GM23338 (cell line): ENCODE data around the gene CCL7.

ENCODE experiments used
- CREB1 ChIP-seq: fragments of 250-450 bp; sonication (Bioruptor Pico); IDR thresholded peaks from 2 replicates; pipeline ENCODE4 v1.5.0; 2020; ENCODE audit warnings: low read depth, mild to moderate bottlenecking, moderate library complexity
- EZH2 ChIP-seq: fragments of 200-600 bp; sonication (generic); IDR thresholded peaks from one replicate; pipeline ENCODE4 v1.8.0; 2017; ENCODE audit warnings: antibody characterized with exemption, mild to moderate bottlenecking, low read depth; ENCODE audit not compliant: unreplicated experiment
- EZH2phosphoT487 ChIP-seq: fragments of 200-600 bp; sonication (generic); IDR thresholded peaks from one replicate; pipeline ENCODE4 v1.8.1; 2018; ENCODE audit warnings: antibody characterized with exemption; ENCODE audit not compliant: unreplicated experiment
- NANOG ChIP-seq: IDR thresholded peaks from 2 replicates; pipeline ENCODE4 v1.6.1; 2016; ENCODE audit warnings: antibody characterized with exemption, borderline replicate concordance
- POLR2AphosphoS5 ChIP-seq: IDR thresholded peaks from 2 replicates; pipeline ENCODE4 v1.6.1; 2016; ENCODE audit warnings: antibody characterized with exemption, low read depth
- ZNF331 ChIP-seq: fragments of 250-450 bp; sonication (Bioruptor Pico); IDR thresholded peaks from 2 replicates; pipeline ENCODE4 v1.5.0; 2020; ENCODE audit warnings: low read depth, mild to moderate bottlenecking, moderate library complexity
- TF ChIP-seq, protein P1 (sequence below), 2 experiments: fragments of 200-600 bp in 1 of 2; sonication (generic) in 1 of 2; conservative IDR thresholded peaks; 2 replicates each; pipeline versions ENCODE4 v1.5.1 to v1.6.1; 2016 to 2017; ENCODE audit warnings: antibody characterized with exemption in 2 of 2, low read depth in 2 of 2, mild to moderate bottlenecking in 2 of 2, moderate library complexity in 1 of 2
- TF ChIP-seq, protein P2 (sequence below): IDR thresholded peaks from one replicate; pipeline ENCODE4 v1.6.1; 2018; ENCODE audit warnings: antibody characterized with exemption; ENCODE audit not compliant: unreplicated experiment

DNA sequence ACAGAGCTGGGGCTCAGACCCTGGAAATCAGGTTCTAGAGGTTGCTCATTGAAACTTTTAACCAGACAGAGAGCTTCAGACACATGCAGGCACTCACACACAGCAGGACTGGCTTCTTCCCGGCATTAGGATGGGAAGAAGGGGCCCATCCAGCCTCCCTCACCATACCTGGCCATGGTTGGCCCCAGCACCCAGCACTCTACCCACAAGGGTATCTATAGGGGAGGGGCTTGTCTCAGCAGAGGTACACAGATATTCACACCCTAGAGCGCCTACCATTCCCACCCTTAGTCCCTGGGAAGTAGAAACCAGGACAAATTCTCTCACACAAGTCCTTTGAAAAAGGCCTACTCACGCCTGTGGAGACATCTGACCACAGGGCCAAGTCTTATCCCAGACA, 35.4 kb upstream of the CCL7 start:
- TF ChIP-seq POLR2AphosphoS5 (no peak), EZH2 (no peak), EZH2phosphoT487 (no peak), CREB1 (CRISPR knock-in tag) (no peak), ZNF331 (no peak), NANOG (no peak)
- TF ChIP-seq, protein P1, sequence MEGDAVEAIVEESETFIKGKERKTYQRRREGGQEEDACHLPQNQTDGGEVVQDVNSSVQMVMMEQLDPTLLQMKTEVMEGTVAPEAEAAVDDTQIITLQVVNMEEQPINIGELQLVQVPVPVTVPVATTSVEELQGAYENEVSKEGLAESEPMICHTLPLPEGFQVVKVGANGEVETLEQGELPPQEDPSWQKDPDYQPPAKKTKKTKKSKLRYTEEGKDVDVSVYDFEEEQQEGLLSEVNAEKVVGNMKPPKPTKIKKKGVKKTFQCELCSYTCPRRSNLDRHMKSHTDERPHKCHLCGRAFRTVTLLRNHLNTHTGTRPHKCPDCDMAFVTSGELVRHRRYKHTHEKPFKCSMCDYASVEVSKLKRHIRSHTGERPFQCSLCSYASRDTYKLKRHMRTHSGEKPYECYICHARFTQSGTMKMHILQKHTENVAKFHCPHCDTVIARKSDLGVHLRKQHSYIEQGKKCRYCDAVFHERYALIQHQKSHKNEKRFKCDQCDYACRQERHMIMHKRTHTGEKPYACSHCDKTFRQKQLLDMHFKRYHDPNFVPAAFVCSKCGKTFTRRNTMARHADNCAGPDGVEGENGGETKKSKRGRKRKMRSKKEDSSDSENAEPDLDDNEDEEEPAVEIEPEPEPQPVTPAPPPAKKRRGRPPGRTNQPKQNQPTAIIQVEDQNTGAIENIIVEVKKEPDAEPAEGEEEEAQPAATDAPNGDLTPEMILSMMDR (conservative IDR thresholded peaks at IDR 0.05; ENCODE audit: low read depth in 2 of 2) = no peak
- TF ChIP-seq, protein P2, sequence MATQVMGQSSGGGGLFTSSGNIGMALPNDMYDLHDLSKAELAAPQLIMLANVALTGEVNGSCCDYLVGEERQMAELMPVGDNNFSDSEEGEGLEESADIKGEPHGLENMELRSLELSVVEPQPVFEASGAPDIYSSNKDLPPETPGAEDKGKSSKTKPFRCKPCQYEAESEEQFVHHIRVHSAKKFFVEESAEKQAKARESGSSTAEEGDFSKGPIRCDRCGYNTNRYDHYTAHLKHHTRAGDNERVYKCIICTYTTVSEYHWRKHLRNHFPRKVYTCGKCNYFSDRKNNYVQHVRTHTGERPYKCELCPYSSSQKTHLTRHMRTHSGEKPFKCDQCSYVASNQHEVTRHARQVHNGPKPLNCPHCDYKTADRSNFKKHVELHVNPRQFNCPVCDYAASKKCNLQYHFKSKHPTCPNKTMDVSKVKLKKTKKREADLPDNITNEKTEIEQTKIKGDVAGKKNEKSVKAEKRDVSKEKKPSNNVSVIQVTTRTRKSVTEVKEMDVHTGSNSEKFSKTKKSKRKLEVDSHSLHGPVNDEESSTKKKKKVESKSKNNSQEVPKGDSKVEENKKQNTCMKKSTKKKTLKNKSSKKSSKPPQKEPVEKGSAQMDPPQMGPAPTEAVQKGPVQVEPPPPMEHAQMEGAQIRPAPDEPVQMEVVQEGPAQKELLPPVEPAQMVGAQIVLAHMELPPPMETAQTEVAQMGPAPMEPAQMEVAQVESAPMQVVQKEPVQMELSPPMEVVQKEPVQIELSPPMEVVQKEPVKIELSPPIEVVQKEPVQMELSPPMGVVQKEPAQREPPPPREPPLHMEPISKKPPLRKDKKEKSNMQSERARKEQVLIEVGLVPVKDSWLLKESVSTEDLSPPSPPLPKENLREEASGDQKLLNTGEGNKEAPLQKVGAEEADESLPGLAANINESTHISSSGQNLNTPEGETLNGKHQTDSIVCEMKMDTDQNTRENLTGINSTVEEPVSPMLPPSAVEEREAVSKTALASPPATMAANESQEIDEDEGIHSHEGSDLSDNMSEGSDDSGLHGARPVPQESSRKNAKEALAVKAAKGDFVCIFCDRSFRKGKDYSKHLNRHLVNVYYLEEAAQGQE = no peak
